HCT116 (cell line): ENCODE measurements around the gene SPIB. TPM values are rescaled to one million over a fixed set of nuclear protein-coding genes. Genes with fewer than 3 reads are reported as not detected.

Source experiments
- ATAC-seq: fragments of 200-7000 bp; cut with Tn5 transposase; 2 replicates; pipeline ENCODE4 v1.9.1; 2020; ENCODE audit warnings: mild to moderate bottlenecking, moderate library complexity
- BruUV-seq: library from RNA; stranded (reverse); fragments of 400-500 nt; replicated peaks from 2 replicates; lab custom pipeline; 2021; lab: Mats Ljungman, UMichigan
- CTCF ChIA-PET: fragments of 300-600 bp; sonication (Branson Sonifier 250); formaldehyde crosslinking; loops from one replicate; lab custom pipeline; 2021; ENCODE audit warnings: antibody characterized with exemption; lab: Charles Lee
- POLR2A ChIA-PET: fragments of 300-600, 350-600 bp; sonication (Branson Sonifier 250); formaldehyde crosslinking; loops from one replicate; lab custom pipeline; 2021; ENCODE audit warnings: antibody characterized with exemption; lab: Charles Lee
- RAD21 ChIA-PET, 2 experiments: fragments of 300-600 bp; sonication (Branson Sonifier 250); formaldehyde crosslinking; loops; one replicate each; lab custom pipeline; 2023; ENCODE audit warnings: low total read pairs in 2 of 2; ENCODE audit not compliant: uncharacterized antibody in 2 of 2, unreplicated experiment in 2 of 2, low non-redundant PET in 1 of 2; lab: Charles Lee
- DNase-seq: peaks from one replicate; pipeline ENCODE4 v3.0.0-alpha.2; 2010; ENCODE audit warnings: low read depth, low spot score
- H2AFZ ChIP-seq: fragments of 200-600 bp; shearing (Covaris generic), sonication (generic); 2 replicates; pipeline ENCODE4 v1.6.1; 2017; ENCODE audit warnings: low read depth, mixed run types, mixed read lengths, antibody characterized with exemption, low read length; ENCODE audit not compliant: poor library complexity, severe bottlenecking
- H3K27ac ChIP-seq: 2 replicates; pipeline ENCODE4 v1.5.1; 2012; ENCODE audit warnings: low read depth, low read length
- H3K27me3 ChIP-seq: fragments of 200-600 bp; sonication (generic); 2 replicates; pipeline ENCODE4 v1.6.1; 2016; ENCODE audit warnings: mixed run types, low read length, mixed read lengths; ENCODE audit not compliant: insufficient read depth
- H3K36me3 ChIP-seq, 2 experiments: fragments of 200-500 bp in 1 of 2; fragments of 200-600 bp in 1 of 2; sonication (Bioruptor generic) in 1 of 2; sonication (generic) in 1 of 2; 2 replicates each; pipeline versions ENCODE4 v1.5.1 to v1.6.1; 2014 to 2016; ENCODE audit warnings: low read length in 2 of 2, inconsistent platforms in 1 of 2, mixed read lengths in 1 of 2, mixed run types in 1 of 2; ENCODE audit not compliant: insufficient read depth in 2 of 2, control insufficient read depth in 1 of 2
- H3K4me1 ChIP-seq, 2 experiments: fragments of 200-600 bp in 1 of 2; sonication (generic) in 1 of 2; 2 replicates each; pipeline versions ENCODE4 v1.5.1 to v1.6.1; 2012 to 2017; ENCODE audit warnings: low read length in 2 of 2, inconsistent platforms in 1 of 2, mild to moderate bottlenecking in 1 of 2, mixed read lengths in 1 of 2, mixed run types in 1 of 2, moderate library complexity in 1 of 2; ENCODE audit not compliant: insufficient read depth in 2 of 2, control insufficient read depth in 1 of 2
- H3K4me2 ChIP-seq: fragments of 200-600 bp; sonication (generic); 2 replicates; pipeline ENCODE4 v1.6.1; 2017; ENCODE audit warnings: mixed run types, low read length, mixed read lengths
- H3K4me3 ChIP-seq, 2 experiments: fragments of 200-600 bp in 1 of 2; sonication (generic) in 1 of 2; replicated peaks in 1 of 2; 2 replicates each; pipeline ENCODE4 v1.5.1; 2011 to 2016; ENCODE audit warnings: low read length in 2 of 2, control low read depth in 1 of 2, low read depth in 1 of 2, mild to moderate bottlenecking in 1 of 2, mixed read lengths in 1 of 2, mixed run types in 1 of 2
- H3K79me2 ChIP-seq: fragments of 200-600 bp; sonication (generic); 2 replicates; pipeline ENCODE4 v1.6.1; 2017; ENCODE audit warnings: mild to moderate bottlenecking, mixed run types, low read length, moderate library complexity, mixed read lengths; ENCODE audit not compliant: insufficient read depth
- H3K9ac ChIP-seq: fragments of 200-600 bp; sonication (generic); 2 replicates; pipeline ENCODE4 v1.6.1; 2016; ENCODE audit warnings: low read length, mixed read lengths
- H3K9me2 ChIP-seq: fragments of 200-600 bp; sonication (generic), shearing (Covaris generic); 2 replicates; pipeline ENCODE4 v1.6.1; 2017; ENCODE audit warnings: mixed run types, mild to moderate bottlenecking, moderate library complexity; ENCODE audit not compliant: insufficient read depth
- H3K9me3 ChIP-seq, 2 experiments: fragments of 200-500 bp in 1 of 2; fragments of 200-600 bp in 1 of 2; sonication (Bioruptor generic) in 1 of 2; sonication (generic) in 1 of 2; 2 replicates each; pipeline ENCODE4 v1.6.1; 2014 to 2017; ENCODE audit warnings: low read length in 2 of 2, mixed read lengths in 2 of 2, inconsistent platforms in 1 of 2, low read depth in 1 of 2, mild to moderate bottlenecking in 1 of 2, mixed run types in 1 of 2, moderate library complexity in 1 of 2; ENCODE audit not compliant: control insufficient read depth in 1 of 2, insufficient read depth in 1 of 2
- H4K20me1 ChIP-seq: fragments of 200-600 bp; sonication (generic), shearing (Covaris generic); 2 replicates; pipeline ENCODE4 v1.6.1; 2017; ENCODE audit warnings: mixed run types, mild to moderate bottlenecking, moderate library complexity; ENCODE audit not compliant: insufficient read depth
- CBX3 ChIP-seq: IDR thresholded peaks from 2 replicates; pipeline ENCODE4 v1.6.1; 2012; ENCODE audit warnings: low read depth
- CTCF ChIP-seq, 3 experiments: fragments of 200-600 bp in 1 of 3; sonication (generic) in 1 of 3; IDR thresholded peaks in 2 of 3; conservative IDR thresholded peaks in 1 of 3; 2 replicates each; pipeline ENCODE4 v1.5.1; 2012 to 2017; ENCODE audit warnings: low read depth in 2 of 3, low read length in 2 of 3, antibody characterized with exemption in 1 of 3, borderline replicate concordance in 1 of 3, control low read depth in 1 of 3, mild to moderate bottlenecking in 1 of 3, mixed read lengths in 1 of 3, mixed run types in 1 of 3, moderate library complexity in 1 of 3; ENCODE audit not compliant: insufficient read depth in 1 of 3
- ELF1 ChIP-seq: IDR thresholded peaks from 2 replicates; pipeline ENCODE4 v1.6.1; 2012; ENCODE audit warnings: low read depth, borderline replicate concordance
- EZH2 ChIP-seq: fragments of 200-600 bp; sonication (generic); IDR thresholded peaks from 2 replicates; pipeline ENCODE4 v1.6.1; 2017; ENCODE audit warnings: antibody characterized with exemption, mixed run types
- EZH2phosphoT487 ChIP-seq: fragments of 200-600 bp; IDR thresholded peaks from 2 replicates; pipeline ENCODE4 v1.6.1; 2018; ENCODE audit warnings: antibody characterized with exemption, borderline replicate concordance
- FOSL1 ChIP-seq: IDR thresholded peaks from 2 replicates; pipeline ENCODE4 v1.6.1; 2012; ENCODE audit warnings: low read depth
- JUND ChIP-seq: IDR thresholded peaks from 2 replicates; pipeline ENCODE4 v1.6.1; 2012
- MAX ChIP-seq: IDR thresholded peaks from 2 replicates; pipeline ENCODE4 v1.6.1; 2012
- RAD21 ChIP-seq: IDR thresholded peaks from 2 replicates; pipeline ENCODE4 v1.6.1; 2012; ENCODE audit warnings: low read depth, mild to moderate bottlenecking
- REST ChIP-seq: IDR thresholded peaks from 2 replicates; pipeline ENCODE4 v1.6.1; 2012; ENCODE audit warnings: low read depth
- SIN3A ChIP-seq: IDR thresholded peaks from 2 replicates; pipeline ENCODE4 v1.6.1; 2012; ENCODE audit warnings: low read depth
- SRF ChIP-seq: IDR thresholded peaks from 2 replicates; pipeline ENCODE4 v1.6.1; 2012; ENCODE audit warnings: low read depth
- TCF7L2 ChIP-seq: IDR thresholded peaks from 2 replicates; pipeline ENCODE4 v1.7.0; 2011; ENCODE audit warnings: borderline replicate concordance, inconsistent platforms; ENCODE audit not compliant: insufficient read depth, insufficient read length; ENCODE audit errors: extremely low read depth
- YY1 ChIP-seq: IDR thresholded peaks from 2 replicates; pipeline ENCODE4 v1.6.1; 2011; ENCODE audit warnings: low read length, low read depth, moderate library complexity, mild to moderate bottlenecking; ENCODE audit not compliant: insufficient replicate concordance; ENCODE audit errors: extremely low read depth
- ZBTB33 ChIP-seq: IDR thresholded peaks from 2 replicates; pipeline ENCODE4 v1.6.1; 2011; ENCODE audit warnings: mild to moderate bottlenecking, low read length, moderate library complexity; ENCODE audit not compliant: insufficient replicate concordance; ENCODE audit errors: extremely low read depth
- intact Hi-C: fragments of 100-400 bp; cut with micrococcal nuclease; formaldehyde crosslinking; loops from 2 replicates; pipeline ENCODE4 v1.10.0; 2022
- total RNA-seq: library from RNA; stranded (reverse); gene quantifications from one replicate; pipeline ENCODE4 v1.2.1, GENCODE V29; 2021; ENCODE audit not compliant: unreplicated experiment

Gene SPIB
- total RNA-seq, 1 experiment from 2014 or later, result 0.96 TPM

GRCh38 chr19:50406829-50407228 lies 11.9 kb upstream of the SPIB start:
- CTCF ChIA-PET, result no interaction called here
- H3K27ac ChIP-seq, result no peak overlapping the region
- H3K4me3 ChIP-seq, result no peak overlapping the region
- no peaks in the 10 kb centered on the region for H3K79me2 ChIP-seq
- H2AFZ ChIP-seq, result no peak overlapping the region
- no peaks in the 10 kb centered on the region for H3K4me1 ChIP-seq
- ATAC-seq (no peak), DNase-seq (no peak)
- intact Hi-C loops, result no loop called here
- RAD21 ChIA-PET, result no interaction called here
- H3K36me3 ChIP-seq, result peaks cover 13 to 46% of the 10 kb centered on the region in 2 experiments; a peak in 3 of 4 replicates
- BruUV-seq, result no TSS peak
- H3K9me2 ChIP-seq, result no peaks in the 10 kb centered on the region
- POLR2A ChIA-PET, result no interaction called here
- no peaks in the 10 kb centered on the region for H4K20me1 ChIP-seq
- no peak overlapping the region for H3K9ac ChIP-seq
- H3K4me2 ChIP-seq, result no peak overlapping the region
- TF ChIP-seq ZBTB33 (no peak), CTCF (IDR thresholded peaks at IDR 0.05 in 2 of 3, conservative IDR thresholded peaks at IDR 0.05 in 1 of 3; ENCODE audit: borderline replicate concordance in 1 of 3, insufficient read depth in 1 of 3, low read depth in 2 of 3, low read length in 2 of 3) (no peak), REST (no peak), CBX3 (no peak), YY1 (no peak), ELF1 (no peak), MAX (no peak), JUND (no peak), SIN3A (no peak), TCF7L2 (no peak), SRF (no peak), FOSL1 (no peak), EZH2 (no peak), RAD21 (no peak), EZH2phosphoT487 (no peak)
- H3K27me3 ChIP-seq, result no peaks in the 10 kb centered on the region
- no peaks in the 10 kb centered on the region for H3K9me3 ChIP-seq
